Fibroblast of upper back skin (primary cell): ENCODE results near the gene MRPS25.

Experiments used
- DNase-seq: peaks from one replicate; pipeline ENCODE4 v3.0.0-alpha.2; 2013

The MRPS25 gene

DNA sequence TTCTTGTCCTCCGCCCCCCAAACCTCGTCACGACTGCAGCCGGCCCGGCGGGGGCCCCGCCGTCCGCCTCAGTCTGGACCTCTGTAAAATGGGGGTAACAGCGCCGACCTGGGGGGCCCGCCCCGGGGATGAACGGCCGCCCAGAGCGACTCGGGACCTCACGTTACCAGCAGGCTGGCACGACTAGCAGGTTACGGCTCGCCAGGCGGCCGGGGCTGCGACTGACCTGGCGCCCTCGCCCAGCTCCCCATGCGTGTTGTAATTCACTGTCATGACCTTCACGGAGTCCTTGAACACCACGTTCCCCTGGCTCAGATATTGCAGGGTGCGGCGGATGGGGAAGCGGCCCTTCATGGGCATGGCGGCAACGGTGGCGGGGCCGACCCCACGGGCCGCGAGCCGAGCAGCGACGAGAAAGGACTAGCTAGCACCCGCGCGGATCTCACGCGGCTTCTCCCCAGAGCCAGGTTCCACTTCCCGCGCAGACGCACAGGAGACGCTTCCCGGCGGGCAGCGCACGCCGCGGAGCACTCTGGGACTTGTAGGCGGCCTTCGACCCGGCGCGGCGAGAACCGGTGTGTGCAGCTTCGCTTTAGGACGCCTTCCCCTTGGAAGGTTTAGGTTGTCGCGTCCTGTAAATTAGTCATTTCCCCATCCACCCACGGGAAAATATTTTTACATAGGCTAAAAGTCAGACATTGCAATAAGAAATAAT lies at the start of gene MRPS25:
Gene MRPS25 (minus strand): TSS at position 481 of the 715 bp plus-strand sequence. CDS start 121 bp downstream, at position 360.
- peak; percentile 90 for DNase-seq

DNA sequence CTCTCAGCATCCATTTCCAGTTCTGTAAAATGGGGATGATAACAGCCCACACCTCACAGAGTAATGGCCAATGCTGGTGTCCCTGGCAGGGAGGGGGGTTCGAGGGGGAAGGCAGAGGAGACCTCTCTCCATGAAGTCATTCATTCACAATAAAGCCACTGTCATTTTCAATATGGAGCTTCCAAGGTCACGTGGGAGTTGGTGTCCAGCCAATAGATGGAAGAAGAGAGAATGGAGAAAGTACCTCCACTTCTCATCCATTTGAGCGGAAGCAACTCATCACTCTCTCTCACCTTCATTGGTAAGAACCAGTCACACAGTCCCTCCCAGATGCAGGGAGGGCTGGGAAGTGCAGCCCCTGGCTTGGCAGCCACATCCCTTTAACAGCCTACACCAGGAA lies 48.8 kb upstream of the MRPS25 start:
- no peak for DNase-seq

DNA sequence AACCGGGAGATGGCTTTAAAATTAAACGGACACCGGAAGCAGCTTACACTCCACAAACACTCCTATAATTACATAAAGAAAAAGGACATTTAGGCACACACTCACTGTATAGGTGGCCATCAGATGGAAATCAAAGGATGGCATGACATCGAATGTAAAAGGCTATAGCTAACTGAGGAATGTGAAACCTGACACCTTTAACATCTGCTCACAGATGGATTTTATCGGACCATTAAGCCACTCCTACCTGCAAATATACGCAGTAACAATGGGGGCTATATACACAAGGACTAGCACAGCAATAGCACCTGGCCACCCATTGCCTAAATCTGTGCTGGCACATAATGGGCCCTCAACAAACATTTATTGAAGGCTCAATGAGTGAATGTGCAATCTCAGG lies 48.4 kb upstream of the MRPS25 start:
- DNase-seq: peak; percentile 14

- DNase-seq: no peak
These were observed 46.9 kb upstream of the MRPS25 start for GRCh38 chr3:15112011-15112410.

GRCh38 chr3:15110206-15110605 lies 45.1 kb upstream of the MRPS25 start:
- DNase-seq: peak; percentile 47

DNA sequence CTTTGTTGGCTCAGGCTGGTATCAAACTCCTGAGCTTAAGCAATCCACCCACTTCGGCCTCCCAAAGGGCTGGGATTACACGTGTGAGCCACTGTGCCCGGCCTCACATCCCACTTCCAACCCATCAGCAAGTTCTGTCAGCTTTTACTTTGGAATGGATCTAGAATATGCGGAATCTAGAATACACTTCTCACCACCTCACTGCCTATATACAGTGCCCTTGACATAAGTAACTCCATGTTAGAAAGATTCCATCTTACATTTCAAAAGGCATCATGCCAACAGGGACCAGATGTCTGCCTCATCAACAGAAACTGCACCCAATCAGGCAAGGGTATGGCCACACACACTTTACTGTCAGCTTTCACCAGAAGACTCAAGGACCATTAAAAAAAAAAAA lies 43.8 kb upstream of the MRPS25 start:
- no peak for DNase-seq

GRCh38 chr3:15108082-15108545 lies 43.0 kb upstream of the MRPS25 start:
- peak; percentile 64 for DNase-seq

- DNase-seq: no peak
These were observed 42.2 kb upstream of the MRPS25 start for GRCh38 chr3:15107075-15107947.

GRCh38 chr3:15102836-15103235 lies 37.7 kb upstream of the MRPS25 start:
- no peak for DNase-seq

DNA sequence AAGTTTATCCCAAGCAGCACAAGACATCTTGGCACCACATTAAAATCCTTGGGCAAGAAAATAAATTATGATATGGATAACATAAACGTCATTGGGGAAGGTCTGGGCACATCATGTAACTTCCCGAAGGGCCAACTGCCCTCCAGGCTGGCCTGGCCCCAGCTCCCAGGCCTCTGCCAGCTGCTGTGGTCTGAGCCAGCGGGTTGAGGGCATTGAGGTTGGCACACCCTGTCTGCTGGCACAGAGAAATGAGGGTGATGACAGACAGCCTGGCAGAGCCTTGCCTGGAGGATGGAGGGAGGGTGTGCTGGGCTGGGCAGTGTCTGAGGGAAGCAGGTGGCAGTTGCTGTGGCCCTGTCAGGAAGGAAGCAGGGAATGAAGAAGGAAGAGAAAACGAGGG lies 37.1 kb upstream of the MRPS25 start:
- no peak for DNase-seq

- DNase-seq: no peak
These were observed 34.4 kb upstream of the MRPS25 start for GRCh38 chr3:15099364-15100098.

DNA sequence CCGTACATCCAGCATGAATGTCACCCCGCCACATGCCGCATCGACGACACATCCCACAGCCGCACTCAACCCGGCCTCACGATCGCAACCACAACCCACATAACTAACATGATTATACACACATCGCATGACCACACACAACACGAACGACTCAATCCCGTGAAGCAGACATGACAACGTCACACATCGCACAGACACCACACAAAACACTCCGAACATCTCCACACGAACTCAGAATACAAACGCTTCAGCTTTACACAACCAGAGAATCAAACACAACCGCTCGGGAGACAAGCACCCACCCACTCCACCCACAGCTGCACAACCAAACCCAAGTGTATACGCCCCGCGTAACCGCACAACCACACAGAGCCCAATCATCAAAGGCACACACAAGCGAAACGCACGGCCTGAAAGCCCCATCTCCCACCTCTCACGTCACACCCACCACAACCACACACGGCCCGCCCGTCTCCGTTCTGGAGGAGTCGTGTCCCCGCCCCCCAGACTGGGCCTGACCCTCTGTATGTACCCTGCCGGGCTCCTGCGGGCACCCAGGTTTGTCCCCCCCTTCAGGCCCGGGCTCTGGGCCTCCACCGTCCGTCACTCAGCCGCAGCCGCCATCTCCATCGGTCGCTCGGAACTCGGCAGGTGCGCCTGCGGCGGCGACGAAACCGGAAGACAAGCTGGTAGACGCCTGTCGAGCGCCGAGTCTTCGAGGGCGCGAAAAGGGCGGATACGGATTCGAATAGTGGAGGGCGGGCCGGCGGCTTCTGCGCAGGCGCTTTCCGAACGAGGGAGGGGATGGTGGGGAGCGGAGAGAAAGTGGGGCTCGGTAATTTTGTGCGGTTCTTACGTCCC lies 33.6 kb upstream of the MRPS25 start, which contains the start of gene RBSN:
Gene RBSN (minus strand): TSS at position 646 of the 861 bp plus-strand sequence. CDS start 3,028 bp downstream, outside the sequence.
- DNase-seq: peak; percentile 94

- DNase-seq: peak; percentile 17
These were observed 32.8 kb upstream of the MRPS25 start for GRCh38 chr3:15097891-15098290.

DNA sequence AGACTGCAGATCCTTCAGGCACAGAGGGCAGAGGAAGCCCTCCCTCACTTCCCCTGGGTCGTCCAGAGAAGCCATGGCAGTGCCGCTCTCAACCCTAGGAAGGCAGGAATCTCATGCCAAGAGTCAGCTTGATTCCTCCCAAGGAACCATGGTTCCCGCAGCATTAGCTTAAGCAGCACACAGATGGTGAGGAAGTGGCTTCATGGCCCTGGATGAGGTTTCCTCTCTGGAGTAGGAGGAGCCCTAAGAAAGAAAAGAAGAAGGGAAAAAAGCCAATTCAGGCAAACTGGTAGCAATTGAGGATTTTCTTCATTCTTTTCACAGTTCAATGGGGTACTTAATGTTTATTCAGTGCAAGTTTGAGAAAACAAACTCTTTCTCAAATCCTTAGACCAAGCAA lies 30.9 kb upstream of the MRPS25 start:
- DNase-seq: no peak

GRCh38 chr3:15094187-15094875 lies 29.2 kb upstream of the MRPS25 start:
- DNase-seq: no peak

DNA sequence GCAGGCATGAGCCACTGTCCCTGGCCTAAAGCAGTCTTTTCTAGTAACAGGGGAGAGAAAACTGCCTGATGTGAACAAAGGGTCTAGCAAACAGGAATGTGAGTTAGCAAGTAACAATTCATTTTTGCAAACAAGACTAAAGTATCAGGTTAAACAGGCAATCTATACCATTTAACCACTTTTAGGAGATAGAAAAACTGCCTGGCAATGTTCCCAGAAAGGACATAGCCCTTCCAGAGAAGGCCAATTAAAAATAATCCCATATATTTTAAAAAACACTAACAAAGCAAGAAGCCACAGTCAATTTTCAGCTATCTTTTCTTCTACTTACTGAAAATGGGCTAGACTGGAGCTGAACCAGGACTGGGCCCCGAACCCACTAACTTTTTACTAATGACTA lies 27.6 kb upstream of the MRPS25 start:
- no peak for DNase-seq

GRCh38 chr3:15091575-15091974 lies 26.5 kb upstream of the MRPS25 start:
- no peak for DNase-seq

DNA sequence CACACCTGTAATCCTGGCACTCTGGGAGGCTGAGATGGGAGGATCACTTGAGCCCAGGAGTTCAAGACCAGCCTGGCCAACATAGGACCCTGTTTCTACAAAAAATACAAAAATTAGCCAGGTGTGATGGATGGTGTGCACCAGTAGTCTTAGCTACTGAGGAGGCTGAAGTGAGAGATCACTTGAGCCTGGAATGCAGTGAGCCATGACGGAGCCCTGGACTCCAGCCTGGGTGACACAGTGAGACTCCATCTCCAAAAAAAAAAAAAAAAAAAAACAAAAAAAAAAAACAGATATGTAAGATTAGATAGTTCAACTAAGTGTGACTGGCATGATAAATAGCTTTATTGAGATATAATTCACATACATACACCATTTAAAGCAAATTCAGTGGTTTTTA lies 24.1 kb upstream of the MRPS25 start:
- no peak for DNase-seq

GRCh38 chr3:15086699-15087098 lies 21.6 kb upstream of the MRPS25 start:
- no peak for DNase-seq

GRCh38 chr3:15086263-15086662 lies 21.1 kb upstream of the MRPS25 start:
- no peak for DNase-seq

- no peak for DNase-seq
These were observed 18.1 kb upstream of the MRPS25 start for GRCh38 chr3:15083252-15083651.
